ENCODE results near the gene CDK16. TPM values are rescaled to one million over a fixed set of nuclear protein-coding genes. Genes with fewer than 3 reads are reported as not detected.

CDK16 gene
- total RNA-seq = 38.6 TPM

- H3K27ac ChIP-seq (ENCODE audit: low read depth, low read length) = peak within 1 kb of the TSS; percentile 97
- H3K4me1 ChIP-seq (ENCODE audit: control insufficient read depth in 3 of 3, insufficient read depth in 3 of 3, low read length in 3 of 3) = peaks cover 11 to 33% (median 28%) of the 10 kb centered on the region in 3 donors
- peak within 1 kb of the TSS; percentile 91 to 93 (median 93) for H3K9ac ChIP-seq (ENCODE audit: low read depth in 1 of 3, low read length in 3 of 3)
- H3K36me3 ChIP-seq (ENCODE audit: control insufficient read depth in 3 of 3, insufficient read depth in 3 of 3, low read length in 3 of 3) = peaks cover 26 to 36% (median 29%) of the 10 kb centered on the region in 3 donors
- no peaks in the 10 kb centered on the region for H3K27me3 ChIP-seq (ENCODE audit: control insufficient read depth in 3 of 3, insufficient read depth in 3 of 3, low read length in 3 of 3)
- H3K9me3 ChIP-seq (ENCODE audit: control insufficient read depth in 3 of 3, low read length in 3 of 3) = no peaks in the 10 kb centered on the region
- H3K4me3 ChIP-seq (ENCODE audit: low read length in 3 of 3) = peak within 1 kb of the TSS; percentile 83 to 93 (median 90)
These were observed at the start of gene CDK16 for GRCh38 chrX:47218280-47218919. TSS of gene CDK16 (plus strand) at chrX:47218681. CDS start at chrX:47223558, 4,877 bp downstream.

GRCh38 chrX:47169273-47169672 is 49.2 kb upstream of the CDK16 start:
- H3K36me3 ChIP-seq (ENCODE audit: control insufficient read depth in 3 of 3, insufficient read depth in 3 of 3, low read length in 3 of 3) = peaks cover 17 to 25% (median 21%) of the 10 kb centered on the region in 3 donors
- no peak overlapping the region for H3K27ac ChIP-seq (ENCODE audit: low read depth, low read length)
- H3K4me3 ChIP-seq (ENCODE audit: low read length in 3 of 3) = no peak overlapping the region
- H3K27me3 ChIP-seq (ENCODE audit: control insufficient read depth in 3 of 3, insufficient read depth in 3 of 3, low read length in 3 of 3) = peaks cover 0 to 6% (median 0%) of the 10 kb centered on the region in 3 donors
- no peaks in the 10 kb centered on the region for H3K9me3 ChIP-seq (ENCODE audit: control insufficient read depth in 3 of 3, low read length in 3 of 3)
- H3K9ac ChIP-seq (ENCODE audit: low read depth in 1 of 3, low read length in 3 of 3) = no peak overlapping the region
- H3K4me1 ChIP-seq (ENCODE audit: control insufficient read depth in 3 of 3, insufficient read depth in 3 of 3, low read length in 3 of 3) = peaks cover 0 to 6% (median 0%) of the 10 kb centered on the region in 3 donors

DNA sequence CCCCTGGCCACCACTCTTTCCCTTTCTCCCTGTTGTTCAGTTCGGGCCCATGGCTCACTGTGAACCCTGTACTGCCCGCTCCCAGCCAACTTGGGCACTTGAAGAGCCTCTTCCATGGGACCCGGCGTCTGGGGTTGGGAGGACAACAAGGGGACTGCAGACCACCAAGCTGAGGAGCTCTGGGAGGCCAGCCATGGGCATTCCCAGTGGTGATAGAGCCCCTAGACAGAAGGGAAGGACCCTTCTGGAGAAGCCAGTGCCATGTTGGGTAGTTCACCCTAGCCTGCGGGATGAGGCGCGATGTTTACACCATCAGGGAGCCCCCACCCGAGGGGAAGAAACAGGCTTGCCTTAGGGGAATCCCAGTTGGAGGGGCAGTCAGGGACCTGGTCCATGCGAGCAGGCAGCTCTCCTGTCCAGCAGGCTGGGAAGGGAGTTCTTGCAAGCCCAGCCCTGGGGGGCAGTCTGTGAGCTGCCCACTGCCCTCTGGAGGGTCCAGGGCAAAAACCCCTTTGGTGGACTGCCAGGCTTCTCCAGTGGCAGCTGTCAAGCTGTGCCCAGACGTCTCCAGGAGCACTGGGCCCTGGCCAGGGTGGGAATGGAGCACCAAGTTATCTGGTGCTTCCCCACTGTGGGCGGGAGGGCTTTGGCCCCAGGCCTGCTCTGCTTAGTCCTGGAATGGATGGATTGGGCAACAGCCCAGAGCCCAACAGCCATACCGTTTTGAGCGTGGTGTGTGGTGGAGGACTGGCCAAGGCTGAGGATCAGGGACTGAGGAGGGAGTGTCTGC is 48.6 kb upstream of the CDK16 start:
- H3K4me1 ChIP-seq (ENCODE audit: control insufficient read depth in 3 of 3, insufficient read depth in 3 of 3, low read length in 3 of 3) = peaks cover 0 to 6% (median 0%) of the 10 kb centered on the region in 3 donors
- no peaks in the 10 kb centered on the region for H3K9me3 ChIP-seq (ENCODE audit: control insufficient read depth in 3 of 3, low read length in 3 of 3)
- peaks cover 19 to 26% (median 21%) of the 10 kb centered on the region in 3 donors for H3K36me3 ChIP-seq (ENCODE audit: control insufficient read depth in 3 of 3, insufficient read depth in 3 of 3, low read length in 3 of 3)
- no peak overlapping the region for H3K27ac ChIP-seq (ENCODE audit: low read depth, low read length)
- peaks cover 0 to 6% (median 0%) of the 10 kb centered on the region in 3 donors for H3K27me3 ChIP-seq (ENCODE audit: control insufficient read depth in 3 of 3, insufficient read depth in 3 of 3, low read length in 3 of 3)
- no peak overlapping the region for H3K9ac ChIP-seq (ENCODE audit: low read depth in 1 of 3, low read length in 3 of 3)
- H3K4me3 ChIP-seq (ENCODE audit: low read length in 3 of 3) = no peak overlapping the region

GRCh38 chrX:47170861-47171692 is 47.4 kb upstream of the CDK16 start:
- H3K36me3 ChIP-seq (ENCODE audit: control insufficient read depth in 3 of 3, insufficient read depth in 3 of 3, low read length in 3 of 3) = peaks cover 25 to 31% (median 26%) of the 10 kb centered on the region in 3 donors
- no peak overlapping the region for H3K9ac ChIP-seq (ENCODE audit: low read depth in 1 of 3, low read length in 3 of 3)
- H3K4me3 ChIP-seq (ENCODE audit: low read length in 3 of 3) = no peak overlapping the region
- H3K9me3 ChIP-seq (ENCODE audit: control insufficient read depth in 3 of 3, low read length in 3 of 3) = no peaks in the 10 kb centered on the region
- peaks cover 0 to 6% (median 0%) of the 10 kb centered on the region in 3 donors for H3K4me1 ChIP-seq (ENCODE audit: control insufficient read depth in 3 of 3, insufficient read depth in 3 of 3, low read length in 3 of 3)
- H3K27ac ChIP-seq (ENCODE audit: low read depth, low read length) = no peak overlapping the region
- peaks cover 0 to 12% (median 0%) of the 10 kb centered on the region in 3 donors for H3K27me3 ChIP-seq (ENCODE audit: control insufficient read depth in 3 of 3, insufficient read depth in 3 of 3, low read length in 3 of 3)

DNA sequence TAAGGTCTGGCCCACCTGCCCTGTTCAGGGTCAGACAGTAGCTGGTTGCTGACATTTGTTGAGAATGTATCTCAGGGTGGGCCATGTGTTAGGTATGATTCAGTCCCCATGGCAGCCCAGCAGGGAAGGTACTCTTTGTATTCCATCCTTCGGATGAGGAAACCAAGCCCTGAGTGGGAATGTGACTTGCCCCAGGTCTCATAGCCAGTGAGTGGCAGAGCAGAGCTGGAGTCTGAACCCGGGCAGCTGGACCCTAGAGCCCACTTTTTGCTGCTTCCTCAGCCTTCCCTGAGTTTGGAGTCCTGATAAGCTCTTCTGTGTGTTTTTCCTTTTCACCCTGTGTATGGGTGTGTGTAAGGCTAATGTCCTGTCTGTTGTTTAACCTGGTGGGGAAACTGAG is 46.5 kb upstream of the CDK16 start:
- Histone ChIP-seq H3K27ac (ENCODE audit: low read depth, low read length) (no peak overlapping the region), H3K9me3 (ENCODE audit: control insufficient read depth in 3 of 3, low read length in 3 of 3) (no peaks in the 10 kb centered on the region), H3K9ac (ENCODE audit: low read depth in 1 of 3, low read length in 3 of 3) (no peak overlapping the region), H3K27me3 (ENCODE audit: control insufficient read depth in 3 of 3, insufficient read depth in 3 of 3, low read length in 3 of 3) (peaks cover 0 to 16% (median 0%) of the 10 kb centered on the region in 3 donors), H3K4me3 (ENCODE audit: low read length in 3 of 3) (no peak overlapping the region), H3K36me3 (ENCODE audit: control insufficient read depth in 3 of 3, insufficient read depth in 3 of 3, low read length in 3 of 3) (peaks cover 34 to 40% (median 36%) of the 10 kb centered on the region in 3 donors), H3K4me1 (ENCODE audit: control insufficient read depth in 3 of 3, insufficient read depth in 3 of 3, low read length in 3 of 3) (peaks cover 0 to 6% (median 0%) of the 10 kb centered on the region in 3 donors)

GRCh38 chrX:47172549-47172948 is 45.9 kb upstream of the CDK16 start:
- H3K4me3 ChIP-seq (ENCODE audit: low read length in 3 of 3) = no peak overlapping the region
- peaks cover 0 to 6% (median 0%) of the 10 kb centered on the region in 3 donors for H3K4me1 ChIP-seq (ENCODE audit: control insufficient read depth in 3 of 3, insufficient read depth in 3 of 3, low read length in 3 of 3)
- H3K9me3 ChIP-seq (ENCODE audit: control insufficient read depth in 3 of 3, low read length in 3 of 3) = no peaks in the 10 kb centered on the region
- peaks cover 0 to 16% (median 0%) of the 10 kb centered on the region in 3 donors for H3K27me3 ChIP-seq (ENCODE audit: control insufficient read depth in 3 of 3, insufficient read depth in 3 of 3, low read length in 3 of 3)
- H3K36me3 ChIP-seq (ENCODE audit: control insufficient read depth in 3 of 3, insufficient read depth in 3 of 3, low read length in 3 of 3) = peaks cover 37 to 42% (median 39%) of the 10 kb centered on the region in 3 donors
- no peak overlapping the region for H3K9ac ChIP-seq (ENCODE audit: low read depth in 1 of 3, low read length in 3 of 3)
- H3K27ac ChIP-seq (ENCODE audit: low read depth, low read length) = no peak overlapping the region

DNA sequence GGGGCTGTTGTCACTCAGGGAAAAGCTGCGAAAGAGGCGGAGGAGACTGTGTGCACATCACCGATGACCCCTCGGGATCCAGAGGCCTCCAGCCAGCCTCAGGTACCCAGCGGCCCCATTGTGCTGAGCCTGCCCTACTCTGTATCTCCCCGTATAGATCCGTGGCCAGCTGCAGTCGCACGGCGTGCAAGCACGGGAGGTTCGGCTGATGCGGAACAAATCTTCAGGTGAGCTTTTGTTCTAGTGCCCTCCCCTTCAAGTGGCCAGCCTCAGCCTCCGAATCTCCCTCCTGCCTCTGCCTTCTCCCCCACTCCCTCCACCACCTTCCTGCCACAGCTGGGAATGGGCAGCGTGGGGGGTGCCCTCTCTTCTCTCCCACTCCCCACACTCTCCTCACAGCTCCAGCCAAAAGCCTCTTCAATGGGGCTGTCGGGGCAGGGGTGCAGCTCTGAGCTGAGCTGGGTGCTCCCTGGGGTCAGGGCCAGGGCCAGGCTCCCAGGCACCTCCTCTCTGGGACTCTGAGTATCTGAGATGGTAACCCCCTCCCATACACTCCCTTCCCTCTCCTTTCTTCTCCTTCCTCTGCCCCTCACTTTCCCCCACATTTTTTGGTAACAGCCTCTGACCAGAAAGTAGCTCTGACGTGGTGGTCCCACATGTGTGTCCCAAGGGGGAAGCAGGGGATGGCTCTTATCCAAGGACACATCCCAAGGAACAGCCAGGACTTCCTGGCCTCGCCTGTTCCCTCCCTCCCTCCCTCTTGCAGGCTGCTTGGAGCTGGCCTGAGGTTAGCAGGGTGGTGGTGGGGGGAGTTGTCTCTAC is 45.3 kb upstream of the CDK16 start:
- Histone ChIP-seq H3K36me3 (ENCODE audit: control insufficient read depth in 3 of 3, insufficient read depth in 3 of 3, low read length in 3 of 3) (peaks cover 43 to 46% (median 44%) of the 10 kb centered on the region in 3 donors), H3K9ac (ENCODE audit: low read depth in 1 of 3, low read length in 3 of 3) (no peak overlapping the region), H3K4me3 (ENCODE audit: low read length in 3 of 3) (no peak overlapping the region), H3K9me3 (ENCODE audit: control insufficient read depth in 3 of 3, low read length in 3 of 3) (no peaks in the 10 kb centered on the region), H3K27ac (ENCODE audit: low read depth, low read length) (no peak overlapping the region), H3K4me1 (ENCODE audit: control insufficient read depth in 3 of 3, insufficient read depth in 3 of 3, low read length in 3 of 3) (peaks cover 0 to 6% (median 0%) of the 10 kb centered on the region in 3 donors), H3K27me3 (ENCODE audit: control insufficient read depth in 3 of 3, insufficient read depth in 3 of 3, low read length in 3 of 3) (peaks cover 0 to 20% (median 0%) of the 10 kb centered on the region in 3 donors)

- Histone ChIP-seq H3K4me3 (ENCODE audit: low read length in 3 of 3) (no peak overlapping the region), H3K4me1 (ENCODE audit: control insufficient read depth in 3 of 3, insufficient read depth in 3 of 3, low read length in 3 of 3) (peaks cover 0 to 11% (median 5%) of the 10 kb centered on the region in 3 donors), H3K27me3 (ENCODE audit: control insufficient read depth in 3 of 3, insufficient read depth in 3 of 3, low read length in 3 of 3) (peaks cover 0 to 23% (median 0%) of the 10 kb centered on the region in 3 donors), H3K27ac (ENCODE audit: low read depth, low read length) (no peak overlapping the region), H3K9ac (ENCODE audit: low read depth in 1 of 3, low read length in 3 of 3) (no peak overlapping the region), H3K36me3 (ENCODE audit: control insufficient read depth in 3 of 3, insufficient read depth in 3 of 3, low read length in 3 of 3) (peaks cover 45 to 52% (median 50%) of the 10 kb centered on the region in 3 donors), H3K9me3 (ENCODE audit: control insufficient read depth in 3 of 3, low read length in 3 of 3) (no peaks in the 10 kb centered on the region)
These were observed 44.1 kb upstream of the CDK16 start for GRCh38 chrX:47174376-47174775.
